Effector memory CD8-positive, alpha-beta T cell (primary cell): ENCODE results near the gene SPAG4.

Source experiments
- ATAC-seq: fragments of 150-1000 bp; cut with Tn5 transposase; replicated peaks from 2 replicates; pipeline ENCODE4 v1.10.0; 2021; ENCODE audit warnings: mild to moderate bottlenecking, moderate library complexity
- DNase-seq, 3 experiments: peaks; one replicate each; pipeline ENCODE4 v3.0.0; 2021
- H3K27ac Mint-ChIP-seq, 2 donors: one replicate each; pipeline ENCODE4 v1.8.0; 2022; ENCODE audit warnings: mild to moderate bottlenecking in 2 of 2, mixed read lengths in 2 of 2, moderate library complexity in 2 of 2
- H3K27me3 Mint-ChIP-seq, 2 donors: one replicate each; pipeline ENCODE4 v1.8.0; 2022; ENCODE audit warnings: mixed read lengths in 2 of 2
- H3K36me3 Mint-ChIP-seq: one replicate; pipeline ENCODE4 v1.8.0; 2022; ENCODE audit warnings: mild to moderate bottlenecking, moderate library complexity, mixed read lengths; ENCODE audit not compliant: insufficient read depth
- H3K4me1 Mint-ChIP-seq, 2 donors: one replicate each; pipeline ENCODE4 v1.8.0; 2022; ENCODE audit warnings: low read depth in 2 of 2, mixed read lengths in 2 of 2
- H3K4me3 Mint-ChIP-seq, 2 donors: one replicate each; pipeline ENCODE4 v1.8.0; 2022; ENCODE audit warnings: mild to moderate bottlenecking in 2 of 2, mixed read lengths in 2 of 2, moderate library complexity in 2 of 2
- H3K9me3 Mint-ChIP-seq, 2 donors: one replicate each; pipeline ENCODE4 v1.8.0; 2022; ENCODE audit warnings: mixed read lengths in 2 of 2

Gene SPAG4

GRCh38 chr20:35587436-35587835, 28.2 kb upstream of the SPAG4 start:
- DNase-seq (no peak), ATAC-seq (no peak)
- Mint-ChIP-seq H3K4me1 (no peaks in the 10 kb centered on the region), H3K36me3 (no peaks in the 10 kb centered on the region), H3K27me3 (no peaks in the 10 kb centered on the region), H3K4me3 (no peak overlapping the region), H3K27ac (no peak overlapping the region), H3K9me3 (no peaks in the 10 kb centered on the region)

- no peaks in the 10 kb centered on the region for H3K4me1 Mint-ChIP-seq
- DNase-seq (no peak), ATAC-seq (no peak)
- H3K27ac Mint-ChIP-seq, result no peak overlapping the region
- no peaks in the 10 kb centered on the region for H3K36me3 Mint-ChIP-seq
- no peak overlapping the region for H3K4me3 Mint-ChIP-seq
- no peaks in the 10 kb centered on the region for H3K9me3 Mint-ChIP-seq
- H3K27me3 Mint-ChIP-seq, result no peaks in the 10 kb centered on the region
These were observed 27.2 kb upstream of the SPAG4 start for GRCh38 chr20:35588397-35588796.

GRCh38 chr20:35592339-35592974, 23.2 kb upstream of the SPAG4 start:
- H3K27me3 Mint-ChIP-seq, result peaks cover 0 to 7% of the 10 kb centered on the region in 2 donors
- no peak overlapping the region for H3K4me3 Mint-ChIP-seq
- no peak overlapping the region for H3K27ac Mint-ChIP-seq
- no peaks in the 10 kb centered on the region for H3K4me1 Mint-ChIP-seq
- H3K9me3 Mint-ChIP-seq, result no peaks in the 10 kb centered on the region
- H3K36me3 Mint-ChIP-seq, result no peaks in the 10 kb centered on the region
- ATAC-seq (no peak), DNase-seq (no peak)

- H3K27me3 Mint-ChIP-seq, result peaks cover 14 to 18% of the 10 kb centered on the region in 2 donors
- H3K36me3 Mint-ChIP-seq, result no peaks in the 10 kb centered on the region
- no peaks in the 10 kb centered on the region for H3K9me3 Mint-ChIP-seq
- ATAC-seq, result no peak
- no peak overlapping the region for H3K4me3 Mint-ChIP-seq
- no peak for DNase-seq
- no peaks in the 10 kb centered on the region for H3K4me1 Mint-ChIP-seq
- no peak overlapping the region for H3K27ac Mint-ChIP-seq
These were observed 20.2 kb upstream of the SPAG4 start for GRCh38 chr20:35595456-35595855.

GRCh38 chr20:35595901-35596300, 19.7 kb upstream of the SPAG4 start:
- H3K27ac Mint-ChIP-seq, result no peak overlapping the region
- ATAC-seq (no peak), DNase-seq (no peak)
- H3K27me3 Mint-ChIP-seq, result peaks cover 18 to 22% of the 10 kb centered on the region in 2 donors
- H3K9me3 Mint-ChIP-seq, result no peaks in the 10 kb centered on the region
- H3K36me3 Mint-ChIP-seq, result no peaks in the 10 kb centered on the region
- peaks cover 4% of the 10 kb centered on the region in 2 donors for H3K4me1 Mint-ChIP-seq
- H3K4me3 Mint-ChIP-seq, result no peak overlapping the region

GRCh38 chr20:35597186-35597585, 18.4 kb upstream of the SPAG4 start:
- Mint-ChIP-seq H3K4me3 (no peak overlapping the region), H3K27ac (no peak overlapping the region), H3K36me3 (no peaks in the 10 kb centered on the region), H3K9me3 (no peaks in the 10 kb centered on the region), H3K4me1 (peaks cover 6 to 11% of the 10 kb centered on the region in 2 donors), H3K27me3 (peaks cover 21 to 29% of the 10 kb centered on the region in 2 donors)
- DNase-seq, result no peak
- ATAC-seq, result no peak

- Mint-ChIP-seq H3K27ac (no peak overlapping the region), H3K9me3 (no peaks in the 10 kb centered on the region), H3K27me3 (peaks cover 21 to 29% of the 10 kb centered on the region in 2 donors), H3K4me1 (peaks cover 6 to 11% of the 10 kb centered on the region in 2 donors), H3K36me3 (no peaks in the 10 kb centered on the region), H3K4me3 (no peak overlapping the region)
- DNase-seq (no peak), ATAC-seq (no peak)
These were observed 17.2 kb upstream of the SPAG4 start for GRCh38 chr20:35598476-35598875.

GRCh38 chr20:35598899-35599775, 16.5 kb upstream of the SPAG4 start:
- ATAC-seq, result no peak

GRCh38 chr20:35599776-35600120, 15.9 kb upstream of the SPAG4 start:
- Mint-ChIP-seq H3K36me3 (no peaks in the 10 kb centered on the region), H3K27ac (no peak overlapping the region), H3K9me3 (no peaks in the 10 kb centered on the region), H3K4me3 (no peak overlapping the region), H3K4me1 (peaks cover 6 to 11% of the 10 kb centered on the region in 2 donors), H3K27me3 (peaks cover 21 to 29% of the 10 kb centered on the region in 2 donors)
- no peak for DNase-seq
- ATAC-seq, result no peak

More at GRCh38 chr20:35598899-35599775, 16.5 kb upstream of the SPAG4 start:
- no peak overlapping the region for H3K27ac Mint-ChIP-seq
- peaks cover 6 to 11% of the 10 kb centered on the region in 2 donors for H3K4me1 Mint-ChIP-seq
- H3K4me3 Mint-ChIP-seq, result no peak overlapping the region
- no peak for DNase-seq
- H3K36me3 Mint-ChIP-seq, result no peaks in the 10 kb centered on the region
- peaks cover 21 to 29% of the 10 kb centered on the region in 2 donors for H3K27me3 Mint-ChIP-seq
- no peaks in the 10 kb centered on the region for H3K9me3 Mint-ChIP-seq

- H3K9me3 Mint-ChIP-seq, result no peaks in the 10 kb centered on the region
These were observed 15.2 kb upstream of the SPAG4 start for GRCh38 chr20:35600176-35600992.

GRCh38 chr20:35600993-35601973, 14.3 kb upstream of the SPAG4 start:
- H3K27me3 Mint-ChIP-seq, result peaks cover 21 to 29% of the 10 kb centered on the region in 2 donors
- H3K4me3 Mint-ChIP-seq, result peak overlapping the region; percentile 80 to 81
- DNase-seq, result peak; percentile 73 to 75 (median 75)
- peak; percentile 94 for ATAC-seq
- no peaks in the 10 kb centered on the region for H3K9me3 Mint-ChIP-seq
- H3K27ac Mint-ChIP-seq, result peak overlapping the region; percentile 55 to 62
- H3K4me1 Mint-ChIP-seq, result peaks cover 8 to 11% of the 10 kb centered on the region in 2 donors
- H3K36me3 Mint-ChIP-seq, result peaks cover 3% of the 10 kb centered on the region

More at GRCh38 chr20:35600176-35600992, 15.2 kb upstream of the SPAG4 start:
- H3K4me1 Mint-ChIP-seq, result peaks cover 8 to 11% of the 10 kb centered on the region in 2 donors
- peaks cover 3% of the 10 kb centered on the region for H3K36me3 Mint-ChIP-seq
- peaks cover 21 to 29% of the 10 kb centered on the region in 2 donors for H3K27me3 Mint-ChIP-seq
- H3K27ac Mint-ChIP-seq, result peak overlapping the region in 1 of 2 donors; percentile 55
- H3K4me3 Mint-ChIP-seq, result peak overlapping the region; percentile 80 to 81
- ATAC-seq, result no peak
- DNase-seq, result no peak

GRCh38 chr20:35601990-35602389, 13.6 kb upstream of the SPAG4 start:
- Mint-ChIP-seq H3K9me3 (no peaks in the 10 kb centered on the region), H3K27ac (no peak overlapping the region), H3K36me3 (peaks cover 3% of the 10 kb centered on the region), H3K4me3 (peak overlapping the region; percentile 80 to 81), H3K27me3 (peaks cover 18 to 29% of the 10 kb centered on the region in 2 donors), H3K4me1 (peaks cover 8 to 11% of the 10 kb centered on the region in 2 donors)
- ATAC-seq (no peak), DNase-seq (no peak)
